GM19025 (cell line): Measurements from ENCODE around the gene PCCB.
"Not testable (repeated sequence)": the region's sequence is repeated elsewhere in the genome, so short reads cannot be mapped to it uniquely, and the experiment has no call there.

Source experiments
- ATAC-seq: cut with Tn5 transposase; IDR thresholded peaks from one replicate; pipeline ENCODE4 v1.9.1; 2021; ENCODE audit warnings: mild to moderate bottlenecking, low read depth, moderate library complexity; ENCODE audit not compliant: unreplicated experiment

PCCB gene

GRCh38 chr3:136261826-136262225 is 11.7 kb downstream of the PCCB start:
- no peak for ATAC-seq

GRCh38 chr3:136262559-136262958 is 12.4 kb downstream of the PCCB start:
- ATAC-seq: no peak

GRCh38 chr3:136263251-136263650 is 13.1 kb downstream of the PCCB start:
- ATAC-seq: no peak

GRCh38 chr3:136266468-136267125 is 16.5 kb downstream of the PCCB start:
- ATAC-seq: not testable (repeated sequence)

GRCh38 chr3:136267235-136267634 is 17.1 kb downstream of the PCCB start:
- no peak for ATAC-seq

GRCh38 chr3:136270179-136270578 is 20.0 kb downstream of the PCCB start:
- ATAC-seq: peak; percentile 66

GRCh38 chr3:136271626-136272025 is 21.5 kb downstream of the PCCB start:
- ATAC-seq: not testable (repeated sequence)

GRCh38 chr3:136276049-136276755 is 26.1 kb downstream of the PCCB start:
- ATAC-seq: no peak

GRCh38 chr3:136277115-136277514 is 27.0 kb downstream of the PCCB start:
- no peak for ATAC-seq

GRCh38 chr3:136277634-136278033 is 27.5 kb downstream of the PCCB start:
- ATAC-seq: no peak

GRCh38 chr3:136279092-136279491 is 29.0 kb downstream of the PCCB start:
- ATAC-seq: no peak

GRCh38 chr3:136280961-136281360 is 30.8 kb downstream of the PCCB start:
- no peak for ATAC-seq

GRCh38 chr3:136281966-136282520 is 31.9 kb downstream of the PCCB start:
- no peak for ATAC-seq

GRCh38 chr3:136283627-136284026 is 33.5 kb downstream of the PCCB start:
- no peak for ATAC-seq

GRCh38 chr3:136291302-136291701 is 41.2 kb downstream of the PCCB start:
- ATAC-seq: no peak

- no peak for ATAC-seq
Measured at GRCh38 chr3:136292500-136292899, 42.4 kb downstream of the PCCB start.

GRCh38 chr3:136293279-136293678 is 43.1 kb downstream of the PCCB start:
- no peak for ATAC-seq

GRCh38 chr3:136294176-136294575 is 44.0 kb downstream of the PCCB start:
- ATAC-seq: no peak

GRCh38 chr3:136296960-136297359 is 46.8 kb downstream of the PCCB start:
- no peak for ATAC-seq

GRCh38 chr3:136297826-136298225 is 47.7 kb downstream of the PCCB start:
- ATAC-seq: no peak

GRCh38 chr3:136300444-136300843 is 50.3 kb downstream of the PCCB start:
- ATAC-seq: no peak

GRCh38 chr3:136305879-136306278 is 55.7 kb downstream of the PCCB start:
- ATAC-seq: no peak
